H9 (cell line): ENCODE data around the gene FRYL. TPM values are rescaled to one million over a fixed set of nuclear protein-coding genes. Genes with fewer than 3 reads are reported as not detected.
A peak's percentile ranks its signal among the peaks of the same experiment; 100 is the strongest.

ENCODE experiments used
- DNase-seq: peaks from one replicate; pipeline ENCODE4 v3.0.0-alpha.2; 2017
- H2AFZ ChIP-seq: one replicate; pipeline ENCODE4 v1.6.1; 2013; ENCODE audit warnings: mild to moderate bottlenecking, low read length, control low read depth, moderate library complexity
- H2AK5ac ChIP-seq: 2 replicates; pipeline ENCODE4 v1.6.1; 2013; ENCODE audit warnings: low read length, control low read depth, mixed read lengths; ENCODE audit not compliant: insufficient read length
- H2BK120ac ChIP-seq: one replicate; pipeline ENCODE4 v1.6.1; 2013; ENCODE audit warnings: low read depth, mild to moderate bottlenecking, low read length, control low read depth, inconsistent platforms; ENCODE audit not compliant: poor library complexity, severe bottlenecking
- H2BK12ac ChIP-seq: 2 replicates; pipeline ENCODE4 v1.6.1; 2013; ENCODE audit warnings: low read length, control low read depth, mixed read lengths, low read depth; ENCODE audit not compliant: insufficient read length
- H2BK15ac ChIP-seq: 2 replicates; pipeline ENCODE4 v1.6.1; 2013; ENCODE audit warnings: low read depth, low read length, control low read depth
- H2BK20ac ChIP-seq: one replicate; pipeline ENCODE4 v1.6.1; 2013; ENCODE audit warnings: low read depth, mild to moderate bottlenecking, low read length, control low read depth, inconsistent platforms; ENCODE audit not compliant: poor library complexity, severe bottlenecking
- H2BK5ac ChIP-seq: 2 replicates; pipeline ENCODE4 v1.6.1; 2013; ENCODE audit warnings: low read length, control low read depth, mixed read lengths; ENCODE audit not compliant: insufficient read length
- H3K14ac ChIP-seq: 2 replicates; pipeline ENCODE4 v1.6.1; 2013; ENCODE audit warnings: low read length, control low read depth; ENCODE audit not compliant: insufficient read depth
- H3K18ac ChIP-seq: 2 replicates; pipeline ENCODE4 v1.6.1; 2013; ENCODE audit warnings: low read depth, mild to moderate bottlenecking, mixed read lengths, low read length, control low read depth; ENCODE audit not compliant: insufficient read length
- H3K23ac ChIP-seq: 2 replicates; pipeline ENCODE4 v1.6.1; 2013; ENCODE audit warnings: low read length, control low read depth, mixed read lengths, low read depth; ENCODE audit not compliant: insufficient read length
- H3K23me2 ChIP-seq: 2 replicates; pipeline ENCODE4 v1.6.1; 2013; ENCODE audit warnings: low read depth, mild to moderate bottlenecking, mixed read lengths, low read length, control low read depth; ENCODE audit not compliant: insufficient read length, poor library complexity, severe bottlenecking
- H3K27ac ChIP-seq: 2 replicates; pipeline ENCODE4 v1.5.1; 2013; ENCODE audit warnings: low read length, control low read depth, mixed read lengths, low read depth; ENCODE audit not compliant: insufficient read length
- H3K27me3 ChIP-seq: 2 replicates; pipeline ENCODE4 v1.6.1; 2013; ENCODE audit warnings: low read length, control low read depth, inconsistent platforms; ENCODE audit not compliant: insufficient read depth
- H3K4ac ChIP-seq: 2 replicates; pipeline ENCODE4 v1.6.1; 2013; ENCODE audit warnings: low read depth, mild to moderate bottlenecking, control low read depth, inconsistent platforms, low read length, moderate library complexity
- H3K4me1 ChIP-seq: 2 replicates; pipeline ENCODE4 v1.6.1; 2013; ENCODE audit warnings: low read length, control low read depth, inconsistent platforms; ENCODE audit not compliant: insufficient read depth
- H3K4me2 ChIP-seq: 2 replicates; pipeline ENCODE4 v1.6.1; 2013; ENCODE audit warnings: low read length, control low read depth, mixed read lengths; ENCODE audit not compliant: insufficient read length, insufficient read depth
- H3K56ac ChIP-seq: 2 replicates; pipeline ENCODE4 v1.6.1; 2013; ENCODE audit warnings: low read depth, mild to moderate bottlenecking, mixed read lengths, low read length, control low read depth; ENCODE audit not compliant: insufficient read length
- H3K79me1 ChIP-seq: 2 replicates; pipeline ENCODE4 v1.6.1; 2013; ENCODE audit warnings: low read depth, mild to moderate bottlenecking, moderate library complexity, low read length, control low read depth, inconsistent platforms; ENCODE audit not compliant: insufficient read depth, poor library complexity, severe bottlenecking
- H3K79me2 ChIP-seq: 2 replicates; pipeline ENCODE4 v1.6.1; 2013; ENCODE audit warnings: low read length, control low read depth, inconsistent platforms; ENCODE audit not compliant: insufficient read depth
- H3K9ac ChIP-seq: 2 replicates; pipeline ENCODE4 v1.6.1; 2013; ENCODE audit warnings: low read length, control low read depth, mixed read lengths; ENCODE audit not compliant: insufficient read length; ENCODE audit errors: extremely low read depth
- H3K9me3 ChIP-seq: one replicate; pipeline ENCODE4 v1.6.1; 2013; ENCODE audit warnings: low read depth, low read length, inconsistent platforms; ENCODE audit not compliant: control insufficient read depth
- H3T11ph ChIP-seq: one replicate; pipeline ENCODE4 v1.6.1; 2013; ENCODE audit warnings: mild to moderate bottlenecking, low read length, control low read depth, inconsistent platforms
- H4K20me1 ChIP-seq: one replicate; pipeline ENCODE4 v1.6.1; 2013; ENCODE audit not compliant: control insufficient read depth, insufficient read length, insufficient read depth
- H4K5ac ChIP-seq: 2 replicates; pipeline ENCODE4 v1.6.1; 2013; ENCODE audit warnings: low read depth, mild to moderate bottlenecking, mixed read lengths, low read length, control low read depth; ENCODE audit not compliant: insufficient read length
- H4K8ac ChIP-seq: replicated peaks from 2 replicates; pipeline ENCODE4 v1.6.1; 2013; ENCODE audit warnings: low read length, control low read depth, mixed read lengths, low read depth; ENCODE audit not compliant: insufficient read length
- H4K91ac ChIP-seq: 2 replicates; pipeline ENCODE4 v1.6.1; 2013; ENCODE audit warnings: low read depth, mild to moderate bottlenecking, moderate library complexity, mixed read lengths, low read length, control low read depth; ENCODE audit not compliant: insufficient read length
- H3K27ac Mint-ChIP-seq, 3 experiments: 2 replicates in 2 of 3; 3 replicates in 1 of 3; pipeline ENCODE4 v1.8.0; 2020 to 2021; ENCODE audit warnings: mixed read lengths in 3 of 3, mild to moderate bottlenecking in 1 of 3, moderate library complexity in 1 of 3
- H3K27me3 Mint-ChIP-seq: 2 replicates; pipeline ENCODE4 v1.8.0; 2021; ENCODE audit warnings: low read depth, mild to moderate bottlenecking, moderate library complexity, mixed read lengths
- H3K36me3 Mint-ChIP-seq, 3 experiments: 2 replicates in 2 of 3; 3 replicates in 1 of 3; pipeline ENCODE4 v1.8.0; 2020 to 2021; ENCODE audit warnings: low read depth in 3 of 3, mixed read lengths in 3 of 3; ENCODE audit not compliant: insufficient read depth in 1 of 3
- H3K4me1 Mint-ChIP-seq, 2 experiments: 2 replicates each; pipeline ENCODE4 v1.8.0; 2020; ENCODE audit warnings: mixed read lengths in 2 of 2
- H3K4me3 Mint-ChIP-seq, 2 experiments: 2 replicates in 1 of 2; 3 replicates in 1 of 2; pipeline ENCODE4 v1.8.0; 2020 to 2021; ENCODE audit warnings: mild to moderate bottlenecking in 2 of 2, mixed read lengths in 2 of 2, moderate library complexity in 1 of 2
- H3K9me3 Mint-ChIP-seq, 2 experiments: 2 replicates in 1 of 2; 3 replicates in 1 of 2; pipeline ENCODE4 v1.8.0; 2020; ENCODE audit warnings: mild to moderate bottlenecking in 2 of 2, mixed read lengths in 2 of 2, moderate library complexity in 1 of 2
- WGBS: extraction: QIAGEN DNeasy Blood & Tissue Kit; methylation state at CpG from one replicate; pipeline ENCODE4 v1.1.7; 2013; ENCODE audit warnings: missing lambda C conversion rate, low lambda C conversion rate, mixed read lengths; ENCODE audit not compliant: insufficient read length; ENCODE audit errors: extremely low coverage; 5-methylcytosine and 5-hydroxymethylcytosine counted together
- total RNA-seq: library from RNA; stranded (reverse); gene quantifications from 2 replicates; pipeline ENCODE4 v1.2.1, GENCODE V29; 2021
- TF ChIP-seq, protein P1 (sequence below): fragments of 200-600 bp; sonication (generic); conservative IDR thresholded peaks from 3 replicates; pipeline ENCODE4 v1.8.0; 2021; ENCODE audit warnings: antibody characterized with exemption, mild to moderate bottlenecking

FRYL gene
- total RNA-seq, 1 experiment from 2014 or later, result 31.5 TPM

- Mint-ChIP-seq H3K36me3 (no peaks in the 10 kb centered on the region; a peak in 1 of 7 replicates), H3K4me3 (peak overlapping the region; percentile 92 to 98), H3K27me3 (no peaks in the 10 kb centered on the region), H3K9me3 (no peaks in the 10 kb centered on the region; a peak in 3 of 5 replicates), H3K27ac (peak overlapping the region; percentile 87 to 99 (median 97)), H3K4me1 (peaks cover 31 to 38% of the 10 kb centered on the region in 2 experiments)
- no peak overlapping the region for H2BK5ac ChIP-seq
- no peak overlapping the region for H3K4ac ChIP-seq
- H4K8ac ChIP-seq, result no peak overlapping the region
- H3K27me3 ChIP-seq, result no peaks in the 10 kb centered on the region
- WGBS, result no CpG with 5 or more reads among the region's 10 CpGs
- H3K56ac ChIP-seq, result no peak overlapping the region
- DNase-seq, result no peak
- H3K9me3 ChIP-seq, result no peaks in the 10 kb centered on the region
- H4K91ac ChIP-seq, result no peak overlapping the region
- peak overlapping the region; percentile 91 for H2AFZ ChIP-seq
- H2BK15ac ChIP-seq, result no peak overlapping the region
- H3K79me2 ChIP-seq, result peaks cover 19% of the 10 kb centered on the region; the same call in 1 of the 2 replicates
- H2BK20ac ChIP-seq, result no peak overlapping the region
- H3K18ac ChIP-seq, result no peak overlapping the region
- H3K4me1 ChIP-seq, result peaks cover 2% of the 10 kb centered on the region; the same call in 1 of the 2 replicates
- TF ChIP-seq, protein P1, sequence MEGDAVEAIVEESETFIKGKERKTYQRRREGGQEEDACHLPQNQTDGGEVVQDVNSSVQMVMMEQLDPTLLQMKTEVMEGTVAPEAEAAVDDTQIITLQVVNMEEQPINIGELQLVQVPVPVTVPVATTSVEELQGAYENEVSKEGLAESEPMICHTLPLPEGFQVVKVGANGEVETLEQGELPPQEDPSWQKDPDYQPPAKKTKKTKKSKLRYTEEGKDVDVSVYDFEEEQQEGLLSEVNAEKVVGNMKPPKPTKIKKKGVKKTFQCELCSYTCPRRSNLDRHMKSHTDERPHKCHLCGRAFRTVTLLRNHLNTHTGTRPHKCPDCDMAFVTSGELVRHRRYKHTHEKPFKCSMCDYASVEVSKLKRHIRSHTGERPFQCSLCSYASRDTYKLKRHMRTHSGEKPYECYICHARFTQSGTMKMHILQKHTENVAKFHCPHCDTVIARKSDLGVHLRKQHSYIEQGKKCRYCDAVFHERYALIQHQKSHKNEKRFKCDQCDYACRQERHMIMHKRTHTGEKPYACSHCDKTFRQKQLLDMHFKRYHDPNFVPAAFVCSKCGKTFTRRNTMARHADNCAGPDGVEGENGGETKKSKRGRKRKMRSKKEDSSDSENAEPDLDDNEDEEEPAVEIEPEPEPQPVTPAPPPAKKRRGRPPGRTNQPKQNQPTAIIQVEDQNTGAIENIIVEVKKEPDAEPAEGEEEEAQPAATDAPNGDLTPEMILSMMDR, result no peak
- H4K5ac ChIP-seq, result no peak overlapping the region
- H3K23me2 ChIP-seq, result peaks cover 13% of the 10 kb centered on the region
- H3K23ac ChIP-seq, result peak overlapping the region; percentile 71
- peak overlapping the region; percentile 87 for H3K9ac ChIP-seq
- no peak overlapping the region for H3T11ph ChIP-seq
- H3K27ac ChIP-seq, result peak overlapping the region; percentile 51
- peak overlapping the region; percentile 100 for H3K4me2 ChIP-seq
- H3K14ac ChIP-seq, result no peak overlapping the region; the same call in 1 of the 2 replicates
- H2BK12ac ChIP-seq, result no peak overlapping the region
- no peak overlapping the region for H2BK120ac ChIP-seq
- H3K79me1 ChIP-seq, result no peaks in the 10 kb centered on the region
- H2AK5ac ChIP-seq, result no peak overlapping the region
- no peaks in the 10 kb centered on the region for H4K20me1 ChIP-seq
Observed at GRCh38 chr4:48780865-48781214, 761 bp upstream of the FRYL start.
